OCI-LY3 (cell line): Measurements from ENCODE around the gene HMOX1.

ENCODE experiments used
- H2AFZ ChIP-seq: fragments of 200-600, 300-600 bp; shearing (Covaris generic); 2 replicates; pipeline ENCODE4 v1.6.0; 2014; ENCODE audit warnings: antibody characterized with exemption, low read depth, low read length
- H3K27ac ChIP-seq: fragments of 200-600, 300-600 bp; sonication (generic); 2 replicates; pipeline ENCODE4 v1.5.1; 2014; ENCODE audit warnings: mild to moderate bottlenecking, low read length, moderate library complexity, mixed read lengths
- H3K27me3 ChIP-seq: fragments of 200-600, 300-600 bp; sonication (generic); 2 replicates; pipeline ENCODE4 v1.6.1; 2014; ENCODE audit warnings: low read depth, low read length, mixed read lengths
- H3K36me3 ChIP-seq: fragments of 200-600, 300-600 bp; sonication (generic); replicated peaks from 2 replicates; pipeline ENCODE3; 2014; ENCODE audit warnings: low read depth, low read length, mixed read lengths
- H3K4me1 ChIP-seq: fragments of 300-600, 200-600 bp; sonication (generic); 2 replicates; pipeline ENCODE4 v1.6.1; 2014; ENCODE audit warnings: low read length, mixed read lengths
- H3K4me2 ChIP-seq: fragments of 200-600, 300-600 bp; sonication (generic); 2 replicates; pipeline ENCODE4 v1.6.1; 2014; ENCODE audit warnings: low read length, mixed read lengths
- H3K4me3 ChIP-seq: fragments of 300-600, 200-600 bp; sonication (generic); 2 replicates; pipeline ENCODE4 v1.5.1; 2014; ENCODE audit warnings: antibody characterized with exemption, mild to moderate bottlenecking, low read length, moderate library complexity
- H3K79me2 ChIP-seq: fragments of 300-600, 200-600 bp; shearing (Covaris generic); 2 replicates; pipeline ENCODE4 v1.6.1; 2014; ENCODE audit warnings: mild to moderate bottlenecking, low read length, mixed read lengths
- H3K9ac ChIP-seq: fragments of 300-600, 200-600 bp; shearing (Covaris generic); 2 replicates; pipeline ENCODE4 v1.6.0; 2014; ENCODE audit warnings: mild to moderate bottlenecking, low read length, moderate library complexity
- H3K9me3 ChIP-seq: fragments of 200-600, 300-600 bp; shearing (Covaris generic); 2 replicates; pipeline ENCODE4 v1.6.1; 2014; ENCODE audit warnings: low read length, mixed read lengths; ENCODE audit not compliant: insufficient read depth
- H4K20me1 ChIP-seq: fragments of 200-600, 300-600 bp; sonication (generic); 2 replicates; pipeline ENCODE4 v1.6.1; 2016; ENCODE audit warnings: low read length, mixed read lengths; ENCODE audit not compliant: insufficient read depth
- EZH2phosphoT487 ChIP-seq: fragments of 200-600 bp; shearing (Covaris generic); IDR thresholded peaks from 2 replicates; pipeline ENCODE4 v1.6.1; 2018; ENCODE audit warnings: antibody characterized with exemption, mixed run types, low read depth
- TF ChIP-seq, protein P1 (sequence below): fragments of 200-600, 300-600 bp; sonication (generic); IDR thresholded peaks from 2 replicates; pipeline ENCODE4 v1.5.1; 2014; ENCODE audit warnings: antibody characterized with exemption, low read length, low read depth

Gene HMOX1

GRCh38 chr22:35367331-35367886 is 13.5 kb upstream of the HMOX1 start:
- Histone ChIP-seq H3K9ac (peak overlapping the region; percentile 40), H2AFZ (no peak overlapping the region), H3K27me3 (no peaks in the 10 kb centered on the region), H3K4me3 (peak overlapping the region; percentile 27), H4K20me1 (no peaks in the 10 kb centered on the region), H3K79me2 (no peaks in the 10 kb centered on the region), H3K4me1 (peaks cover 82% of the 10 kb centered on the region), H3K36me3 (no peaks in the 10 kb centered on the region), H3K27ac (peak overlapping the region; percentile 84), H3K9me3 (no peaks in the 10 kb centered on the region), H3K4me2 (peak overlapping the region; percentile 47)
- no peak for TF ChIP-seq EZH2phosphoT487
- TF ChIP-seq, protein P1, sequence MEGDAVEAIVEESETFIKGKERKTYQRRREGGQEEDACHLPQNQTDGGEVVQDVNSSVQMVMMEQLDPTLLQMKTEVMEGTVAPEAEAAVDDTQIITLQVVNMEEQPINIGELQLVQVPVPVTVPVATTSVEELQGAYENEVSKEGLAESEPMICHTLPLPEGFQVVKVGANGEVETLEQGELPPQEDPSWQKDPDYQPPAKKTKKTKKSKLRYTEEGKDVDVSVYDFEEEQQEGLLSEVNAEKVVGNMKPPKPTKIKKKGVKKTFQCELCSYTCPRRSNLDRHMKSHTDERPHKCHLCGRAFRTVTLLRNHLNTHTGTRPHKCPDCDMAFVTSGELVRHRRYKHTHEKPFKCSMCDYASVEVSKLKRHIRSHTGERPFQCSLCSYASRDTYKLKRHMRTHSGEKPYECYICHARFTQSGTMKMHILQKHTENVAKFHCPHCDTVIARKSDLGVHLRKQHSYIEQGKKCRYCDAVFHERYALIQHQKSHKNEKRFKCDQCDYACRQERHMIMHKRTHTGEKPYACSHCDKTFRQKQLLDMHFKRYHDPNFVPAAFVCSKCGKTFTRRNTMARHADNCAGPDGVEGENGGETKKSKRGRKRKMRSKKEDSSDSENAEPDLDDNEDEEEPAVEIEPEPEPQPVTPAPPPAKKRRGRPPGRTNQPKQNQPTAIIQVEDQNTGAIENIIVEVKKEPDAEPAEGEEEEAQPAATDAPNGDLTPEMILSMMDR: peak; percentile 73

- H3K27me3 ChIP-seq: no peaks in the 10 kb centered on the region
- peak overlapping the region; percentile 84 for H3K27ac ChIP-seq
- no peaks in the 10 kb centered on the region for H3K36me3 ChIP-seq
- TF ChIP-seq, protein P1: no peak
- TF ChIP-seq EZH2phosphoT487: no peak
- H3K4me2 ChIP-seq: peak overlapping the region; percentile 9
- H3K9ac ChIP-seq: no peak overlapping the region
- no peaks in the 10 kb centered on the region for H4K20me1 ChIP-seq
- H2AFZ ChIP-seq: no peak overlapping the region
- no peaks in the 10 kb centered on the region for H3K9me3 ChIP-seq
- peaks cover 73% of the 10 kb centered on the region for H3K4me1 ChIP-seq
- no peaks in the 10 kb centered on the region for H3K79me2 ChIP-seq
- H3K4me3 ChIP-seq: no peak overlapping the region
Measured at GRCh38 chr22:35368386-35368785, 12.5 kb upstream of the HMOX1 start.

GRCh38 chr22:35369996-35370395 is 10.9 kb upstream of the HMOX1 start:
- Histone ChIP-seq H3K4me3 (no peak overlapping the region), H3K9ac (peak overlapping the region; percentile 9; the same call in 1 of the 2 replicates), H3K27me3 (no peaks in the 10 kb centered on the region), H3K9me3 (no peaks in the 10 kb centered on the region), H3K79me2 (no peaks in the 10 kb centered on the region), H2AFZ (no peak overlapping the region), H3K4me2 (peak overlapping the region; percentile 19; the same call in 1 of the 2 replicates), H3K4me1 (peaks cover 65% of the 10 kb centered on the region), H3K36me3 (no peaks in the 10 kb centered on the region), H3K27ac (0 out of 2 replicates have a peak overlapping the region, but pooled peaks have one; percentile 0), H4K20me1 (no peaks in the 10 kb centered on the region)
- TF ChIP-seq, protein P1: no peak
- TF ChIP-seq EZH2phosphoT487: no peak

DNA sequence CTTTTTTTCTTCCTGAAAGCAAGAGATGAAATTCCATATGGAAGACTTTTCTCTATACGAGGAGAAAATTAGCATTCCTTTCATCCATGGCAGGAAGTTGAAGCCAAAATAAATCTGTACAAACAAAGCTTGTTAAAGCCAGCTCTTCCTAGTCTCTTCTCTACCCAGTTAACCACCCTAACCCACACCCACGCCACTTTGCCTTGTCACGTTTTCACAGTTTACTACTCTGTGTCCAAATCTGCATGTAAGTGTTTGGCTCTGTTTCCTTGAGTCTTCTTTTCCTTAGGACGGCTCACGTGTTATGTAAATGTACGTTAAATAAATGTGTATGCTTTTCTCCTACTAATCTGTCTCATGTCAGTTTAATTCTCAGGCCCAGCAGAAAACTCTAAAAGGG is 7.1 kb upstream of the HMOX1 start:
- no peak overlapping the region for H3K9ac ChIP-seq
- TF ChIP-seq, protein P1: no peak
- TF ChIP-seq EZH2phosphoT487: no peak
- H3K27me3 ChIP-seq: no peaks in the 10 kb centered on the region
- H3K4me1 ChIP-seq: peaks cover 70% of the 10 kb centered on the region
- no peak overlapping the region for H3K27ac ChIP-seq
- H2AFZ ChIP-seq: no peak overlapping the region
- no peak overlapping the region for H3K4me2 ChIP-seq
- H4K20me1 ChIP-seq: no peaks in the 10 kb centered on the region
- no peaks in the 10 kb centered on the region for H3K9me3 ChIP-seq
- H3K36me3 ChIP-seq: no peaks in the 10 kb centered on the region
- no peak overlapping the region for H3K4me3 ChIP-seq
- H3K79me2 ChIP-seq: no peaks in the 10 kb centered on the region
